Measurements from ENCODE around the gene HDAC5. TPM values are rescaled to one million over a fixed set of nuclear protein-coding genes. Genes with fewer than 3 reads are reported as not detected.

The HDAC5 gene
- total RNA-seq, 1 donor, result 69.3 TPM

Other genes starting within 250 kb of the HDAC5 start
- 1.4 TPM for gene MPP2, start 216.1 kb downstream of the HDAC5 start, total RNA-seq
- gene PPY, start 181.2 kb downstream of the HDAC5 start, total RNA-seq, result not detected
- gene PYY, start 169.7 kb downstream of the HDAC5 start, total RNA-seq, result not detected
- gene NAGS, start 119.0 kb downstream of the HDAC5 start, total RNA-seq, result 0.42 TPM
- 21.0 TPM for gene TMEM101, start 108.7 kb downstream of the HDAC5 start, total RNA-seq
- gene LSM12, start 57.0 kb downstream of the HDAC5 start, total RNA-seq, result 44.4 TPM
- gene G6PC3, start 52.9 kb downstream of the HDAC5 start, total RNA-seq, result 5.0 TPM
- gene HROB, start 18.3 kb upstream of the HDAC5 start, total RNA-seq, result 1.3 TPM
- gene ASB16, start 47.1 kb upstream of the HDAC5 start, total RNA-seq, result not detected
- 20.4 TPM for gene TMUB2, start 63.3 kb upstream of the HDAC5 start, total RNA-seq
- gene ATXN7L3, start 76.2 kb upstream of the HDAC5 start, total RNA-seq, result 44.7 TPM
- gene UBTF, start 96.0 kb upstream of the HDAC5 start, total RNA-seq, result 56.4 TPM
- gene SLC4A1, start 144.5 kb upstream of the HDAC5 start, total RNA-seq, result 0.42 TPM
- gene RUNDC3A, start 185.0 kb upstream of the HDAC5 start, total RNA-seq, result 0.10 TPM
- gene SLC25A39, start 201.2 kb upstream of the HDAC5 start, total RNA-seq, result 36.0 TPM
- gene GRN, start 221.7 kb upstream of the HDAC5 start, total RNA-seq, result 294 TPM
- gene FAM171A2, start 240.2 kb upstream of the HDAC5 start, total RNA-seq, result 0.10 TPM

All from mononuclear cell (primary cell).